GM12865 (cell line): ENCODE results near the gene CRYBB1.

Experiments
- DNase-seq: peaks from one replicate; pipeline ENCODE4 v3.0.0; 2010; ENCODE audit warnings: low read depth
- H3K4me3 ChIP-seq: 2 replicates; pipeline ENCODE4 v1.5.1; 2011; ENCODE audit warnings: mild to moderate bottlenecking, low read depth, low read length, control low read depth
- TF ChIP-seq, protein P1 (sequence below): IDR thresholded peaks from 2 replicates; pipeline ENCODE4 v1.5.1; 2011; ENCODE audit warnings: low read length, control low read depth, low read depth, inconsistent platforms; ENCODE audit not compliant: insufficient read depth; ENCODE audit errors: missing control alignments

CRYBB1 gene

DNA sequence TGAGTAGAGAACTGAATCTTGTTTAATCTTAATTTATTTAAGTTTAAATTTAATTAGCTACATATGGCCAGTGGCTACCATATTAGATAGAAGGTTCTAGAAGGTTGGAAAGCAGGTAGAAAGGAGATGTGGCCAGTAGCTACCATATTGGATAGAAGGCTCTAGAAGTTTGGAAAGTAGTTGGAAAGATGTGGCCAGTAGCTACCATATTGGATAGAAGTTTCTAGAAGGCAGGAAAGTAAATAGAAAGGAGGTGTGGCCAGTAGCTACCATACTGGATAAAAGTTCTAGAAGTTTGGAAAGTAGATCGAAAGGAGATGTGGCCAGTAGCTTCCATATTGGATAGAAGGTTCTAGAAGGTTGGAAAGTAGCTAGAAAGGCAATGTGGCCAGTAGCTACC, 6.2 kb upstream of the CRYBB1 start:
- no peak overlapping the region for H3K4me3 ChIP-seq
- DNase-seq = no peak
- TF ChIP-seq, protein P1, sequence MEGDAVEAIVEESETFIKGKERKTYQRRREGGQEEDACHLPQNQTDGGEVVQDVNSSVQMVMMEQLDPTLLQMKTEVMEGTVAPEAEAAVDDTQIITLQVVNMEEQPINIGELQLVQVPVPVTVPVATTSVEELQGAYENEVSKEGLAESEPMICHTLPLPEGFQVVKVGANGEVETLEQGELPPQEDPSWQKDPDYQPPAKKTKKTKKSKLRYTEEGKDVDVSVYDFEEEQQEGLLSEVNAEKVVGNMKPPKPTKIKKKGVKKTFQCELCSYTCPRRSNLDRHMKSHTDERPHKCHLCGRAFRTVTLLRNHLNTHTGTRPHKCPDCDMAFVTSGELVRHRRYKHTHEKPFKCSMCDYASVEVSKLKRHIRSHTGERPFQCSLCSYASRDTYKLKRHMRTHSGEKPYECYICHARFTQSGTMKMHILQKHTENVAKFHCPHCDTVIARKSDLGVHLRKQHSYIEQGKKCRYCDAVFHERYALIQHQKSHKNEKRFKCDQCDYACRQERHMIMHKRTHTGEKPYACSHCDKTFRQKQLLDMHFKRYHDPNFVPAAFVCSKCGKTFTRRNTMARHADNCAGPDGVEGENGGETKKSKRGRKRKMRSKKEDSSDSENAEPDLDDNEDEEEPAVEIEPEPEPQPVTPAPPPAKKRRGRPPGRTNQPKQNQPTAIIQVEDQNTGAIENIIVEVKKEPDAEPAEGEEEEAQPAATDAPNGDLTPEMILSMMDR = no peak

DNA sequence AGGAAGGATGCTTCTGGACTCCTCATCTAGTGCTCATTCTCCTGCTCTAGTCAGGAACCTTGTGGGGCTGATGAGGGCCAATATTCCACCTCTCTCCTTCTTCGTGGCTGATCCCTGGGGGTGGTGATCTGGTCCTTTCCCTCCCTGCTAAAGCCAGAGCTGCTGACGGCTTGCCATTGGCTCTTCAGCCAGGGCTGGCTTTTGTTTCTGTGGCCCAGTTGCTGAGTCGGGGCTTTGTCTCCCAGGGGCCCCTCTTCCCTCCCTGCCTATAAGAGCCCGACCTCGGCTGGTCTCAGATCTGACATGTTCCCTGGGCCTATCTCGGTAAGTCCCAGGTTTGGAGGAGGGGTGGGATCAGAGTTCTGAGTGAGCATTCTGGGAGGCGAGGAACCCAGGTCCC, 3.8 kb upstream of the CRYBB1 start, which contains the start of gene CRYBA4:
Gene CRYBA4 (plus strand): TSS at position 301 of the 400 bp plus-strand sequence. CDS start 634 bp downstream, outside the sequence.
- TF ChIP-seq, protein P1 = no peak
- DNase-seq = no peak
- H3K4me3 ChIP-seq = no peak within 1 kb of the TSS

DNA sequence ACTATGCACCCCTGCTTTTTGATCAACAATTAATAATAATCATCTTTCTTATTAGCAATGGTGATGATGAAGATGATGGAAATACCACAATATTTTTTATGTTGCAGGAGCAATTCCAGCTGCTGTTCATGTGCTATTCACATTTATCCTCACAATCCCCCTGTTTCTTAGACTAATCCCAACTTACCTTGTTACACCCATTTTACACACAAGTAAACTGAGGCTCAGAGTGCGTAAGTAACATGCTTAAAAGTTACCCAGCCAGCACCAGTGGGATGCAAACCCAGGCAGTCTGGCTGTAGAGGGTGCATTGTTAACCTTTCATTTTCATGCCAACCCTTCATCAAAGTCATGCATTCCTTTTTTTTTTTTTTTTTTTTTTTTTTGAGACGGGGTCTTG, 2.4 kb upstream of the CRYBB1 start:
- TF ChIP-seq, protein P1 = no peak
- DNase-seq = no peak
- H3K4me3 ChIP-seq = no peak overlapping the region

DNA sequence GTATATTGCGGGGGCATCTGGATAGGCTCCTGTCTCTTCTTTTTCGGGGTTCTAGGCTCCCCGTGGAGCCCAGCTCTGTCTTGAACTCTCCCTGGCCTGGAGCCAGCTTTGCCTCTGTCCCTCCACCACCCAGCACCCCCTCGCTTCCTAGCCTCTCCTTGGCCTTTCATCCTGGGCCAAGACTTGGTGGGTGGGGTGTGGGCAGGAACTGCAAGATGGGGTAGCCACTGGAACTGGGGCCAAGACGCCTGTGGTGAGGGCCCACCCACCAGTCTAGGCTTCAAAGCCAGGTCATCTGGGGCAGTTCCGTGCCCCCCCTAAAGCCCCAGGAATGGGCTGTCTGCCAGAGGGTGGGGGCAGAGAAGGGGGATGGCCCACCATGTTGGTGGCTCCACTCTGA, 1.7 kb upstream of the CRYBB1 start:
- no peak overlapping the region for H3K4me3 ChIP-seq
- TF ChIP-seq, protein P1 = no peak
- no peak for DNase-seq

DNA sequence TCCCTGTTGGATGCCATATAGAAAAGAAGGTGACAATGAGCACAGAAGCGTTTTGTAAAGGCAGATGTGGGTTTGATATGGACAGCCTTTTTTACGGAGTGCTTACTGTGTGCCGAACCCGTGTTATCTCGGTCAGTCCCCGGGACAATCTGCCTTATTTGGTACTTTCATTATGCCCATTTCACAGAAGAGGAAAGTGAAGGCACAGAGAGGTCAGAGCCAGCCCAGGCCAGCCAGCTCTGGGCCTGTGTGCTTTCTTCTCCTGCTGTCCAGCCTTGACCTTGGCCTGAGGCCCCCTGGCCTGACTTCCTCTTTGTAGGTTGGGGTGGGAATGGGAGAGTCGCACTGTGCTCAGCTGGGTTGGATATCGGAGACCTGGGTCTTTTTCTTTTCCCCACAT, 628 bp upstream of the CRYBB1 start:
- H3K4me3 ChIP-seq = no peak overlapping the region
- no peak for DNase-seq
- TF ChIP-seq, protein P1 = no peak

DNA sequence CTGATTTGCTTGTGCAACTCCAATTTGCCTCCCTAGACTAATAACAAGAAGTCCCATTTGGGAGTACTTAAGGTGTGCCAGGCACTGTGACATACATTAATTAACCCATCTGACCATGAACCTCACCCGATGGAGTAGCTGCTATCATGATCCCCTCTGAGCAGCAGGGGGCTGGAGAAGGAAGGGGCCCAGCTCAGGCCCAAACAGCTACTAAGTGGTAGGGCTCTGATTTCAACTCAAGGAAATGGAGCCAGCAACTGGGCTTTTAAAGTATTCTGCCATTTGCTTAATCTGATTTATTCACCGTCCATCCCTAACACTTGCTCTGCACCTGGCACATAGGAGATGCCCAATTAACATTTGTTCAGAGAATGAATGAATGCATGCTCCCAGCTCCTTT, 1.2 kb downstream of the CRYBB1 start:
- DNase-seq = no peak
- TF ChIP-seq, protein P1 = no peak
- no peak overlapping the region for H3K4me3 ChIP-seq

DNA sequence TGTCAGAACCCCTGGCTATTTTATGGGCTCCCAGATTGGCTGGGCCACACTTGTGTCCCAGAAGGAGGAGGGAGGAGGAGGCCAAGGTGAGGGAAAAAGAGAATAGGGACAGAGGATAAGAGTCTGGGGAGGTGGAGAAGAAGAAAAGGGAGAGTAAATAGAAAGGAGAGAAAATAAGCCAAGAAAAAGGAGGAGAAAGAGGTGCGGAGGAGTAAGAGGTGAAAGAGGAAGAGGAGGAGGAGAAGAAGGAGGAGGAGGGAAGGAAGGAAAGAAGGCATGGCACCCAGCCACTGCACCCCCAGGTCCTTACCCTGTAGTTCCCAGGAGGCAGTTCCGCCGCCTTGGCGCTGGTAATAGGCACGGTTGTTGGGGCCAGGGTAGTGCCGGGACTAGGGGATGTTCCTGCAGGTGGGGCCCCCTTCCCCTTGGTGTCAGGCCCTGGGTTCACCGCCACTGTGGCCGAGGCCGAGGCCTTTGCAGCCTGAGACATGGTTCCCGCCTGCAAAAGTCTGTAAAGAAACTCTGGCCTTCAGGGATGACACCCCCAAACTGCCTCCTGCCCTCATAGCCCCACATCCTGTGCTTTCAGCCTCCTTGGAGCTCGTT, 1.9 kb downstream of the CRYBB1 start:
- DNase-seq = no peak
- TF ChIP-seq, protein P1 = no peak
- no peak overlapping the region for H3K4me3 ChIP-seq
